ENCODE results near the gene PITPNC1. TPM values are rescaled to one million over a fixed set of nuclear protein-coding genes. Genes with fewer than 3 reads are reported as not detected.
"Not testable (repeated sequence)": the region's sequence is repeated elsewhere in the genome, so short reads cannot be mapped to it uniquely, and the experiment has no call there.

Gene PITPNC1
- total RNA-seq, 1 experiment from 2014 or later, result 22.3 TPM

DNA sequence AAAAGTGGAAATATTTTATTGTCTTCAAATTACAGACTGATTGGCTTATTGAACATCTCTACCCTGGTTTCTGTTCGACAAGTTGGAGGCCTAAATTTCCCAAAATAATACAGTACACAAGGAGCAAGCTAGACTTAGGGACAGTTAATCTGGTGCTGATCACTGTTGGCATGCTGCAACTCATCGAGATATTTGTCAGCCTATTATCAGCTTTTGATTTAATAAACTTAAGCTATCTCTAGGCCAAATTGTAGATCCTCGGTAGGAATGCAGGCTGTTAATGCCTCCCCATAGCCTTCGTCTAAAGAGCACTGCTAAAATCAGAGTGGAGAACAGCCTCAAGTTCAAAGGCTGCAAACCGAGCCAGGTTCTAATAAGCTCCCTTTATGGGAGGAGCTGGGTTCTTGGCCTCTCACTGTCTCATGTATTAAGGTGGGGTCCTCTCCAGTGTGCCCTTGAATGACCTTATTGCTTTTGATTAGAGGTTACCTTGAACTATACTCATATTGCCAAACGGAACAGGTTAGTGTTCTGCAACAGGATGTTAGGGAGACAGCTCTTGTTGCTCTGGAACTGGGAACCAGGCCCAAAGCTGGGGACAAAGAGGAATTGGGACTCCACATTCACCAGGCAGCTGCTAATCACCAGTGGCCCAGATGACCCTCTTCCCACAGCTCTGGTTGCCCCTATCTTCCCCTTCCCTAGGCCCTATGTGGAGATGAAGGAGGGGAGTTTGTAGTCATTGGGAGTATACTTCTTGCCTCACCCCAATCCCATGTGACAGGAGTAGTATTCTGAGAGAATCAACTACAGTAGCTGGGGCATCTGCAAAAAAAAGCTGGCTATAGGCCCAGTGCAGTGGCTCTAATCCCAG lies 271.2 kb downstream of the PITPNC1 start:
- in situ Hi-C loops (cut with HindIII; ENCODE audit: low pct_unique_long_range_greater_than_20kb, low sequenced_read_pairs), result no loop called here
- DNase-seq (ENCODE audit: low read depth, low spot score), result no peak

DNA sequence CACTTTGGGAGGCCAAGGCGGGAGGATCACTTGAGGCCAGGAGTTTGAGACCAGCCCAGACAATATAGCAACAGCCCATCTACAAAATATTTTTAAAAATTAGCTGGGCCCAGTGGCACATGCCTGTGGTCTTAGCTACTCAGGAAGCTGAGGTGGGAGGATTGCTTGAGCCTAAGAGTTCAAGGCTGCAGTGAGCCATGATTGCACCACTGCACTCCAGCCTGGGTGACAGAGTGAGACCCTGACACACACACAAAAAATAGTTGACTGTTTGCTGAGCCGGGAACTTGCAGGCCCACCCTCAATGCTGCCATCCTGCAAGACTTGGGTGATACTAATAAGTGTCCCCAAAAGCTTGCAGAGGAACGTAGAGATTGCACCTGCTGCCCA lies 271.8 kb downstream of the PITPNC1 start:
- DNase-seq (ENCODE audit: low read depth, low spot score); in situ Hi-C loops (cut with HindIII; ENCODE audit: low pct_unique_long_range_greater_than_20kb, low sequenced_read_pairs): not testable (repeated sequence)

- in situ Hi-C loops (cut with HindIII; ENCODE audit: low pct_unique_long_range_greater_than_20kb, low sequenced_read_pairs), result no loop called here
- no peak for DNase-seq (ENCODE audit: low read depth, low spot score)
These were observed 272.8 kb downstream of the PITPNC1 start for GRCh38 chr17:67649891-67650290.

GRCh38 chr17:67651218-67651579 lies 274.1 kb downstream of the PITPNC1 start:
- in situ Hi-C loops (cut with HindIII; ENCODE audit: low pct_unique_long_range_greater_than_20kb, low sequenced_read_pairs); DNase-seq (ENCODE audit: low read depth, low spot score): not testable (repeated sequence)

GRCh38 chr17:67652433-67652832 lies 275.4 kb downstream of the PITPNC1 start:
- in situ Hi-C loops (cut with HindIII; ENCODE audit: low pct_unique_long_range_greater_than_20kb, low sequenced_read_pairs), result no loop called here
- no peak for DNase-seq (ENCODE audit: low read depth, low spot score)

DNA sequence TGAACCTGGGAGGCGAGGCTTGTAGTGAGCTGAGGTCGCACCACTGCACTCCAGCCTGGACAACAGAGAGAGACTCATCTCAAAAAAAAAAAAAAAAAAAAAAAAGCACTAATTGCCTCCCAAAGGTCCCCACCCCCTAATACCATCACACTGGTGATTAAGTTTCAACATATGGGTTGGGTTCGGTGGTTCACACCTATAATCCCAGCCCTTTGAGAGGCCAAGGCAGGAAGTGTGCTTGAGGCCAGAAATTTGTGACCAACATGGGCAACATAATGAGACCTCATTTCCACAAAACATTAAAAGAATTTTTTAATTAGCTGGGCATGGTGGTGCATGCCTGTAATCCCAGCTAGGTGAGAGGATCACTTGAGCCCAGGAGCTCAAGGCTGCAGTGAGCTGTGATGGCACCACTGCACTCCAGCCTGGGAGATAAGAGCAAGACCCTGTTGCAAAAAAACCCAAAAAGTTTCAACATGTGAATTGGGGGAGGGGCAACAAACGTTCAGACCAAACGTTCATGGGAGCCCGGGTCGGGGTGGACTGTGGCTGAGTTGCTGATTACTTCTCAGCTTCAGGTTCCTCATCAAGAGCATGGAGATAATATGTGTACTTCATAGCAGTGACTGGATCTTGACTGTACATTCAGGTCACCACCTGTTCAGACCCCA lies 278.5 kb downstream of the PITPNC1 start:
- no peak for DNase-seq (ENCODE audit: low read depth, low spot score)
- in situ Hi-C loops (cut with HindIII; ENCODE audit: low pct_unique_long_range_greater_than_20kb, low sequenced_read_pairs), result no loop called here

GRCh38 chr17:67656494-67657203 lies 279.6 kb downstream of the PITPNC1 start:
- in situ Hi-C loops (cut with HindIII; ENCODE audit: low pct_unique_long_range_greater_than_20kb, low sequenced_read_pairs), result no loop called here
- DNase-seq (ENCODE audit: low read depth, low spot score), result no peak

GRCh38 chr17:67657596-67657995 lies 280.5 kb downstream of the PITPNC1 start:
- no peak for DNase-seq (ENCODE audit: low read depth, low spot score)
- in situ Hi-C loops (cut with HindIII; ENCODE audit: low pct_unique_long_range_greater_than_20kb, low sequenced_read_pairs), result no loop called here

DNA sequence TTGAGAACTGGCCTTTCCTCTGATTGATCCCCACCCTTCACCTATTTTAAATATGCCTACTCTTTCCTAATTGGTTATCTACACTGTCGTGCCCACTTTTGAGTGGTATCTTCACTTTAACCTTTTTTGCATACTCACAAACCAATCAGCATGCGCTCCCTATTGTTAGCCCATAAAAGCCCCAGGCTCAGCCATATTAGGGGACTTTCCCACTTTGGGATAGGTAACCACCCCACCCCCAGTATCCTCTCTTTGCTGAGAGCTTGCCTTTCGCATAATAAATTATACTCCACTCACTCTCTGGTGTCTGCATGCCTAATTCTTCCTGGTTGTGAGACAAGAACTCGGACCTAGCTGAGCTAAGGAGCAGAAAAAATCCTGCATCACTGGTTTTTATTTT lies 281.2 kb downstream of the PITPNC1 start:
- in situ Hi-C loops (cut with HindIII; ENCODE audit: low pct_unique_long_range_greater_than_20kb, low sequenced_read_pairs), result no loop called here
- no peak for DNase-seq (ENCODE audit: low read depth, low spot score)

- in situ Hi-C loops (cut with HindIII; ENCODE audit: low pct_unique_long_range_greater_than_20kb, low sequenced_read_pairs), result no loop called here
- no peak for DNase-seq (ENCODE audit: low read depth, low spot score)
These were observed 281.9 kb downstream of the PITPNC1 start for GRCh38 chr17:67659028-67659427.

- in situ Hi-C loops (cut with HindIII; ENCODE audit: low pct_unique_long_range_greater_than_20kb, low sequenced_read_pairs), result no loop called here
These were observed 285.6 kb downstream of the PITPNC1 start for GRCh38 chr17:67662712-67663111.

DNA sequence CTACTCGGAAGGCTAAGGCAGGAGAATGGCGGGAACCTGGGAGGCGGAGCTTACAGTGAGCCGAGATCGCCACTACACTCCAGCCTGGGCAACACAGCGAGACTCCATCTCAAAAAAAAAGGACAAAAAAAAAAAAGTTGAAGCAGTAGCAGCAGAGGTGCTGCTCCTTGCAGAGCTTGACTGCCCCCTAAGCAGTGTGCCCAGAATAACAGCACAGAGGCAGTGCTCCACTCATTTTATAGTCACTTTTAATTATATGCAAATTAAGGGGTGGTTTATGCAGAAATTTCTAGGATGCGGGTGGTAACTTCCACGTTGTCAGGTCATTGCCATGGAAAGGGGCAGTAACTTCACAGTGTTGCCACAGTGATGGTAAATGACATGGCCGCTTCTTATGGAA lies 286.4 kb downstream of the PITPNC1 start:
- in situ Hi-C loops (cut with HindIII; ENCODE audit: low pct_unique_long_range_greater_than_20kb, low sequenced_read_pairs), result no loop called here
- no peak for DNase-seq (ENCODE audit: low read depth, low spot score)

More at GRCh38 chr17:67662712-67663111, 285.6 kb downstream of the PITPNC1 start:
- DNase-seq (ENCODE audit: low read depth, low spot score), result no peak

- no peak for DNase-seq (ENCODE audit: low read depth, low spot score)
- in situ Hi-C loops (cut with HindIII; ENCODE audit: low pct_unique_long_range_greater_than_20kb, low sequenced_read_pairs), result no loop called here
These were observed 288.9 kb downstream of the PITPNC1 start for GRCh38 chr17:67666028-67666427.

GRCh38 chr17:67666710-67667109 lies 289.6 kb downstream of the PITPNC1 start:
- DNase-seq (ENCODE audit: low read depth, low spot score), result no peak
- in situ Hi-C loops (cut with HindIII; ENCODE audit: low pct_unique_long_range_greater_than_20kb, low sequenced_read_pairs), result no loop called here

GRCh38 chr17:67671493-67671892 lies 294.4 kb downstream of the PITPNC1 start:
- in situ Hi-C loops (cut with HindIII; ENCODE audit: low pct_unique_long_range_greater_than_20kb, low sequenced_read_pairs), result no loop called here
- DNase-seq (ENCODE audit: low read depth, low spot score), result no peak

DNA sequence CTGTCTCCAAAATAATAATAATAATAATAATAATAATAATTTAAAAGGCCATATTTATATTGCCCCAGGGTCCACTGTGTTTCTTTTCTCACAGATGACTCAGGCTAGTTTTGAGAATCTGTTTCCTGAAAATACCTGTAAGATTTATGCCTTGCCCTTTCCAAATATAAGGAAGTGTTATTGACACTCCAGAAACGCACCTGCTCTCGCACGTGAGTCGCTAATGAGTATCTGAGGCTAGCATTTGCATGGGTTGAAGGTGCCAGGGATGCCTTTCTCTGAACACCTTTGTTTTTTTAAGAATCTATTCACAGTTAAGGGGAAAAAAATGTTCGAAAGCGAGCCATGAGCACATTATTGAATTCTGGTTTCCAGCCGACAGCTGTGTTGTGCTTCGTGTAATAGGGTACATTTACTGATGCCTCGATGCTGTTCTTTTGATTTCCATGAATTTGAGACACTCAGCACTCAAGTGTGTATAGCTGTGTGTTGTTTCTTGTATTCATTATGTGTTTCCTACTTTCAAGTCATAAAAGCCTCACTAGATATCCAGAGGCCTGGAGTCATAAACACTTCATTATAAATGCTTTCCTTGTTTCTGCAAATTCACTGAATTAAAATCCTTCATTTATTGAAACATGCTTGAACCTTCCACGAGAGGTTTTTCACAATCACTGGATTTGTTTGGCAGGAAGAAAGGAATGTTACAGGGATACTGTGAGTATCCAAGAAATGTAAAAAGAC lies 295.7 kb downstream of the PITPNC1 start:
- in situ Hi-C loops (cut with HindIII; ENCODE audit: low pct_unique_long_range_greater_than_20kb, low sequenced_read_pairs), result no loop called here
- DNase-seq (ENCODE audit: low read depth, low spot score), result peak; percentile 91

- no peak for DNase-seq (ENCODE audit: low read depth, low spot score)
- in situ Hi-C loops (cut with HindIII; ENCODE audit: low pct_unique_long_range_greater_than_20kb, low sequenced_read_pairs), result no loop called here
These were observed 298.4 kb downstream of the PITPNC1 start for GRCh38 chr17:67675481-67675880.

DNA sequence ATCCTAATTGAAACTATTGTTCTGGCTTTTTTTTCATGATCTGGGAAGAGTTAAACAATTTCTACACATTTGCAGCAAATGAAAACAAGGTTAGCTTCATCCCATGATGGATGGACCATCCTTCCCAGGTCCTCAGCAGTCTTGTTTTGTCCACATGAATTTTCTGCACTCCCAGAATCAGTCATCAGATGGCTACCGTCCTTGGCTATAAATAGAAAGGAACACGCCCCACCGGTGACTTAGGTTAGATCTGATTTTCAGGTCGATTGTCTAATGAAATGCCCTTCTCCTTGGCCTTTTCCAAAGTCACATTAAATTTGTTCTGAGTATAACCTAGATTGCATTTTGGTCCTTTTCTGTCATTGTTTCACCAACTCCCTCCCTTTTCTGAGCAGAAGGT lies 299.2 kb downstream of the PITPNC1 start:
- in situ Hi-C loops (cut with HindIII; ENCODE audit: low pct_unique_long_range_greater_than_20kb, low sequenced_read_pairs), result no loop called here
- no peak for DNase-seq (ENCODE audit: low read depth, low spot score)
